HG02885 (cell line): Measurements from ENCODE around the gene MMP15.
"Not testable (repeated sequence)": the region's sequence is repeated elsewhere in the genome, so short reads cannot be mapped to it uniquely, and the experiment has no call there.

Source experiments
- ATAC-seq: cut with Tn5 transposase; IDR thresholded peaks from one replicate; pipeline ENCODE4 v1.9.1; 2021; ENCODE audit warnings: mild to moderate bottlenecking; ENCODE audit not compliant: unreplicated experiment, poor library complexity

The MMP15 gene

DNA sequence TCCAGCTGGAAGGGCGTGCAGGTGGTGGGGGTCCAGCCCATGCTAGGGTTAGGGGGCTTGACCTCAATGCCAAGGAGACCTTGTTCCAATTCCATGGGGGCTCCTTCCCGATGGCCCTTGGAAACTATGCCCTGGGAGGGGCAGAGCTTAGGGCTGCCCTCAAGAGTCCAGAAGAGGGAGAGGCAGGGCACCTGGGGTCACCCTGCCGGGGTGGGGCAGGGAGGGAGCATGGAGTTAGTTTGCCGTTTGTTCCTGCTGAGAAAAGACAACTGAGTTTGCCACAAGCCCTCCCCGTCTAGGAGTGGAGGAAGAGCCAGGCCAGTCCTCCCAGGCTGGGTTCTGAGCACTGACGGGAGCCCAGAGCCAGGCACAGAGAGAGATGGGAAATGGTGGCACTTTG is 21.4 kb downstream of the MMP15 start:
- ATAC-seq = no peak

DNA sequence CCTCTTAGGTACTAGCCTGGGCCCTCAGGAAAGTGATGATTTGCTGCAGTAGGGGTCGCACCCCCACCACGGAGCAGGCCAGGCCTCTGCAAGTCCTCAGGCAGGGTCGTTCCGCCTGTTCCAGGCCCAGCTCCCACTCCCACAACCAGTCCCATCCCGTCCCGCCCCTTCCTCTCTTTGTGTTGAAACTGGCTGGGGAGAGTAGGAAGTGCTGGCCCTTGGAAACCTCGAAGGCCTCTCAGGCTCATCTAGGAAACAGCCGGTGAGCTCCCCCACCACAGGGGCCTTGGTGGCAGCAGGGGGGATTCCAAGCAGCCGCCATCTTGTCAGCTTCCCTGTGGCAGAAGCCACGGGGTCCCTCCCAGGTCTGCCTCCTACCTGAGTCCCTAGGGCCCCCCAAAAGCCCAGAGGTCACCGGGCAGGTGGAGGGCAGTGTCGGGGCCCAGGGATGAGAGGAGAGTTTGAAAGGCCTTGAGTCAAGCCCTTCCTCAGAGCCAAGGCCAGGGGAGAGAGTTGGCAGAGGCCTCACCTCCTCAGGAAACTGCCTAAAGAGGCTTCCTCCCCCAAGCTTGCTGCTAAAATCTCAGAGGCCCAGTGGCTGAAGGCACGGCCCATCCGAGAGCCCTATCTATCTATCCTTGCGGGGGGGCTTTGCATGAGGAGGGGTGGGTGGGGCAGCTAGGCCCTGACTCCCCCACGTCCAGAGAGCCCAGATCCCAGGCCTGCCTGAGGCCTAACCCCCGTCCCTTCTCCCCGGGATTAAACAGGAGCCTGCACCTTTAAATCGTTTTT is 22.2 kb downstream of the MMP15 start:
- no peak for ATAC-seq

DNA sequence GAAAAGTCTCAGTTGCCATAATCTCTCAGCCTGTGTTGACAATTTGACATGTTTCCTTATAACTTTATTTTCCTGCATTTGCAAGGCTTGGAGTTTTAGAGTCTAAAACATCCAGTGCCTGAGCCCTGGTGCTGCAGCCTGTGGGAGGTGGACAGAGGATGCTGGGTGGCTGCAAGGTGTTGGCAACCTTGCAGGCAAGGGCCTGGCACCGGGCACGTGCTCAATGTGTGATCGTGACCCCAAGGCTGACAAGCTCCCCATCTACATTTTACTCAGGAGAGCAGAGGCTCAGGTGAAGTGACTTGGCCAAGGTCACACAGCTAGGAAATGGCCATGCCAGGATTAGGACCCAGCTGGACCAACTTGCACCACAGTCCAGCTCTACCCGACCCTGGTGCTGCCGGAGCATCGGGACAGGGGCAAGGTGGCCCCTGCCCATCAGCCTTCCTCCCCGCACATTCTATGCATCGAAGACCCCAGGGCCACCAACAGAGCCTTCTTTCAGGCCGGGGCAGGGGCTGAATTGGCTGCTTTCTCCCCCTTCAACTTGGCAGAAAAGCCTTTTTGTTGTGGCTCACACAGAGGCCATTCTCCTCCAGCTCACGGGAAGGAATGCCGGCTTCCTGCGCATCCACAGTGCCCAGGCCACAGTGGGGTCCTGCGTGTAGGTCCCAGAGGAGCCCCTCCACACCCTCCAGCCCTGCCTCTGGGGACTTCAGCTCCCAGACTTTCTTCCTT is 23.1 kb downstream of the MMP15 start:
- no peak for ATAC-seq

DNA sequence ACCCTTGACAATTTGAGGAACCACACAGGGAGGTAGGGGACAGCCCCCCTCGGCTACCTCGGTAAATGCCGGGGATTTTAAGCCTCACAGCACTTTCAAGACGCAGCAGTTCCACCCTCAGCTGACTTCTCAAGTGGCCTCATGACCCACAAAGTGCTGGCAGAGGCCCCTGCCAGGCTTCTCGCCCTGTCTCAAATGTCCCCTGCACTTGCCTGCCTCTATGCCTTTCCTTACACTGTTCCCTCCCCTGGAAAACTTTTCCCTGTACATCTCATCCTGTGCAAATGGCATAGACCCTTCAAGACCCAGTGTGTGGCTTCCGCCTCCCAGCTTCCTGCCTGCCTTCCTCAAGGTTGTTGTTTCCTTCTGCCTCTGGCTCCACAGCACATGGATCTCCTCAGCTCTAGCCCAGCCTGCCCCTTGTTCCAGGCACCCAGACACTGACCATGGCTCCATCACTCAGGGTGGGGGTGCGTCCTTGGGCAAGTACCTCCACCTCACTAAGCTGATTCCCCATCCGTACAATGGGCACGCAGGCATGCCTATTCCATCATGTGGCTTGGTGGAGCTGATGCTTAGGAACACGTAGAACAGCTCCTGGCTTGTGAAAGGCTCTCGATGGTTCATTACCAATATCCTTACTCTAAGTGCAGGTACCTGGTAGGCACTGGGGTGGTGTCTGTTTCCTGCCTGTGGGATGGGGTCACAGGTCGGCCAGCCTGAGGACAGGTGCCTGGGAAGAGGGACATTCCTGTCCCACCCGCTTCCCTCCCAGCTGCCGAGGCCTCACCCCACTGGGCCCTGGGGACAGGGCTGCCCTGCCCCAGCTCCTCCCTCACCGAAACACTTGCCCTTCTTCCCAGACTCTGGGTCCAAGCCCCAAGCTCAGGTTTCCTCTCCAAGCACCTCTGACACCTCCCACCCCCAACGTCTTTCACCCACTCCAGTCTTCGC is 24.0 kb downstream of the MMP15 start:
- no peak for ATAC-seq

DNA sequence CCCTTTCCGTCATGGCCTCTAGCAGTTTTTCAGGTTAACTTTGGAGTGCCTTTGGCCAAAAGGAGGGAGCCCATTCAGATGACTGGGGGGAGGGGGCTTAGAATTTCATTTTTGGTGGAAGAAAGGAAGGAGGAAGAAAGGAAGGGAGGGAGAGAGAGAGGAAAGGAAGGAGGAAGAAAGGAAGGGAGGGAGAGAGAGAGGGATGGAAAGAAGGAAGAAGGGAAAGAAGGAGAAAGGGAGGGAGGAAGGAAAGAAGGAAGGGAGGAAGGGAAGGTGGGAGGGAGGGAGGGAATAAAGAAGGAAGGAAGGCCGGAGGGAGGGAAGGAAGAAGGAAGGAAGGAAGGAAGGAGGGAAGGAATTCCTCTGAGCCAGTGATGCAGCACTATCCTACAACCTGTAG is 25.7 kb downstream of the MMP15 start:
- ATAC-seq = no peak

DNA sequence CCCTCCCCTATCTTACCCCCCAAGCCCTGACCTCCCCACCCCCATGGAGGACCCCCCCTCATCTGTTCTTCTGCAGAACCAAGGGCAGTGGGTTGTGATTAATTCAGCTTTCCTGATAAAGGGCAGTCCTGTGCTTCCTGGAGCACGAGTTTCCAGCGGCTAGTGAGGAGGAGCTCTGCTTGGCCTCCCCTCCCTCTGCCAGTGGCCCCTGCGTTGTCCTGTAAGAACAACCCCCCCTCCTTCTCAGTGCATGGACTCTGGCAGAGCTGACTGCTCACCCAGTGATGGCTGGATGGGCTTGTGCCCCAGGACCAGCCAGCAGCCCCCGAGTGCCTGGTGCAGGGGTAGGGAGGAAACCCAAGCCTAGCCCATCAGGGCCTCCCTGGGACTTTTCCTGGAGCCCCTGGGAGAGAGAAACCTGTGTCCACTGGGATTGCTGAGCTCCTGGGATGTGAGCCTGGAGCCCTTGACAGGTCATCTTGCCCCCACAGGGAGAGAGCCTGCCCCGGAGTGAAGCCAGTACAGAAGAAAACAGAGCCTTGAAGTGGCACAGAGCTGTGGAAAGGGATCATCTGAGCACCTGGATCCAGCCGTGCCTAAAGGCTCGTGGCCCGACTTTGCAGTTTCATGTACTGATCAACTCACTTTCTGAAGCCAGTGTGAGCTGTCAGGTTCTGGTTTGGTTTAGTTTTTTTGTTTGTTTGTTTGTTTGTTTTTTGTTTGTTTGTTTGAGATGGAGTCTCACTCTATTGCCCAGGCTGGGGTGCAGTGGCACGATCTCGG is 26.5 kb downstream of the MMP15 start:
- ATAC-seq = no peak

DNA sequence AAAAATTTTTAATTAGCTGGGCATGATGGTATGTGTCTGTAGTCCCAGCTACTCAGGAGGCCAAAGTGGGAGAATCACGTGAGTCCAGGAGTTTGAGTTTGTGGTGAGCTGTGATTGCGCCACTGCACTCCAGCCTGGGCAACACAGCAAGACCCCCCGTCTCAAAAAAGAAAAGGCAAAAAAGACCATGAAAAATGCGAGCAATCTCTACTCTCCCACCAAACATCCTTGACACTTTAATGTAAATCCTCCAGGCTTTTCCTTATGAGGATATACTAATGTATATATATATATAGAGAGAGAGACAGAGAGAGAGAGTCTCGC is 28.1 kb downstream of the MMP15 start:
- no peak for ATAC-seq

DNA sequence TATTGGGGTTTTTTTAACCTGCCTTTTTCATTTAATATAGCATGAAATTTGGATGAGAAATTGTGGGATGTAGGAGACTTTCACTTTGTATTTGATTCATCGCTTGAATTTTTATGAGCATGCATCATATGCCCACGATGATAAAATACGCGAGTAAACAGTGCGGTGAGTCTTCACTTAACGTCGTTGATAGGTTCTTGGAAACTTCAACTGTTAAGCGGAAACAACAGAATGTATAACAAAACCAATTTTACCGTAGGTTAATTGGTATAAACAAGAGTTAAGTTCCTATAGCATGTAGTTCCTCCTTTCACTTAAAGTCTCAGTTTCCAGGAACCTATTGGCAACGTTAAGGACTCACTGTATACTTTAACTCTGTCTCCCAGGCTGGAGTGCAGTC is 28.7 kb downstream of the MMP15 start:
- ATAC-seq = no peak

DNA sequence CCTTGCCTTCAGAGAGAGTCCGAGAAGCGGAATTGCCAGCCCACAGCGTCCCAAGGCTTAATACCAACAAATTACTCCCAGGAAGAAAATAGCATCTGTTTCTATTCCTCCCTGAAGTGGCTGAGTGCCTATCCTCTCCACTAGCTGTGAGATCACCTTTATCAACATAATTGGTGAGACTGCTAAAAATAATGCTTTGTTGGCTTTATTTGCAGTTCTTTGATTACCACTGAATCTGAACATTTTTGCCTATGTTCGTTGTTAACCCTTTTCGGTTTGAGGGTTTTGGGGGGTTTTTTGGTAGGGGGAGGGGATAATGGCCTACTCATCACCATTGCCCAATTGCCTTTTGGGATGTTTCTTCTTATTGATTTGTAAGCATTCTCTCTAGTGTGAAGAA is 31.0 kb downstream of the MMP15 start:
- ATAC-seq = no peak

DNA sequence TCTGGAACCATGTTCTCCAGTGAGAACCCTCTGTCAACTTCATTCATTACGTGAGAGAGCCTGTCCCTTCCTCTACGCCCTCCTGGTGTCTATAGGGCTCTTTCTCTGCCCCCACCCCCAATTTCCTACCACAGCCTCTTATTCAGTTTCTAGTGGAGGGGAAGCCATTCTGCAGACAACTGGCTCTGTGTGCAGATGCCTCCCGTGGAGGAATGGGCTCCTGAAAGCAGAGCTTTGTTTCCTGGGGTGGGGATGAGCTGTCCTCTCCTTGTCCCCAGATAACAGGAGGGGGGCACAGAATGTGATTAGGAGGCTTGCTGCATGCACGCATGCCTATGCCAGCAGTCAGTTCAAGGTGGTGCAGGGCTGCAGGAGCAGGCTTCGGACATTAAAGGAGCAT is 31.6 kb downstream of the MMP15 start:
- no peak for ATAC-seq

DNA sequence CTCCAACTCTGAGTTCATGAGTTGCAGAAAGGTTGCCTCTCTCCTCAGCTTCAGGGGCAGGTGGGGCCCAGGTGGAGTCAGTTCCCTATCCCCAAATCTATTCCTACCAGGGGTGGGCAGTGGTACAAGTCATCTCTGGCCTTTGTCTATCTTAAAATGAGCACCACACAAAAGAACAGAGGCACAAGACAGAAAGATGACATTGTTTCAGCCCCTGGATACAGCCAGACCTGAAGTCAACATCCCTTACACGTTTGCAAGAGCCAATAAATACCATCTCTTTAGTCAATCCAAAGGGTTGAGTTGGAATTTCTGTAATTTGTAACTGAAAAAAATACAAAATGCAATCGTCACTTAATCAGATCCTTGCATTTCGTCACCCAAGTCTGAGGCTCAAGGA is 32.2 kb downstream of the MMP15 start:
- ATAC-seq = no peak

DNA sequence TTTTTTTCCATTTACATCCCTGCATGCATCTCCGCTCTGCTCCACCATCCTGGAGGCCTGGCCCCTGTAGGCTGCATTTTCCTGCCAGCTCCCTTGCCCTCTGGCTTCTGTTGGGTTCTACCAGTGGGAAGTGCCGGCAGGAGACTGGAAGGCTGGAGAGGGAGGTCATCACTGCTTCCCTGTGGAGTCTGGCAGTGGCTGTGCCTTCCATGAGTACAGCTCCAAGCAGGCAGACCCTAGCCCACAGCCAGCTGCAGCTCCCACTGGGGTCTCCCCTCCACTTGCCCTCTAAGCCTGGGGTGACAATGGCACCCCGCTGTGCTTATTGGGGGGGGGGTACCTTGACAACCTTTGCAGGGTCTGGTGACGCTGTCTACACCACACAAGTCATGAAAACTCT is 37.3 kb downstream of the MMP15 start:
- ATAC-seq = no peak

DNA sequence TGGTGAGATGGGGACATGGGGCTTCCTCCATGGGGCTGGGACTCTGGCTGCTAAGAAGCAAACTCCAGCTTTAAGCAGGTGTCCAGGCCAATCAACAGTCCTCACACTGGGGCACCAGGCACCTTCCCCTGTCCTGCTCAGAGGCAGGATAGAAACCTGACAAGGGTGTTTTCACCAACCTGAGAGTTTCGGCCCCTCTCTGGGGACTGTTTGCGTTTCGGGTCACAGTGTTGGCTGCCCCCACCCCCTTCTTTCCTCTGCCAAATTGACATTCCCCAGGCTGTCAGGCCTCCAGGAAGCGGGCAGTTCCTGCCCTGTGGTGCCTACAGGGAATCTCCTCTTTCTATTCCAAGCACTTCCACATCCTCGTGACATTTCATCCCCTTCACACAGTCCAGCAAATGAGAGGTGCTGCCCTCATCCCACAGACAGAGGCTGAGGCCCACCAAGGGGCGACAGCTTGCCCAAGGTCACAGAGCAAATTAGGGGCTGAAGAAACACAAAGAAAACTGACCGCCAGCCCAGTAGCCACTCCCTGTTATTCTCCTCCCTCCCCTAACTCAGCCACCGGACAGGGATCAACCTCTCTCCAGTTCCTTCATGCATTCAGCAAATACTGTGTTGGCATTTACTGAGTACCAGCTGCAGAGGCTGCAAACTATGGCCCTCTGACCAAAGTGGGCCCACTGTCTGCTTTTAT is 38.0 kb downstream of the MMP15 start:
- ATAC-seq = no peak

DNA sequence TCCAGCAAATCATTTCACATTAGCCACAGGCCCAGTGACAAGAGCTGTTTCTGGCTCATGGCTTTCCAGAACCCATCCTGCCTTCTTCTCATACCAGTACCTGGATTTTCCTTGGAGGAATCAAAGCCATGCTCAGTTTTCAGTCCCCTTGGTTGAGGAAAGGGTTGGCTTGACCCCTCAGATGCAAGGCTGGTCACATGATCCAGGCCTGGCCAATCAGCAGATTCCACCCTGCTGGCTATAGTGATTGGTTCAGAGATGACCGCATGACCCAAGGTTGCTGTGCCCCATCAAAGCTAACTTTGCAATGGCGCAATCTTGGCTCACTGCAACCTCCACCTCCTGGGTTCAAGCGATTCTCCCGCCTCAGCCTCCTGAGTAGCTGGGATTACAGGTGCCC is 45.0 kb downstream of the MMP15 start:
- no peak for ATAC-seq

DNA sequence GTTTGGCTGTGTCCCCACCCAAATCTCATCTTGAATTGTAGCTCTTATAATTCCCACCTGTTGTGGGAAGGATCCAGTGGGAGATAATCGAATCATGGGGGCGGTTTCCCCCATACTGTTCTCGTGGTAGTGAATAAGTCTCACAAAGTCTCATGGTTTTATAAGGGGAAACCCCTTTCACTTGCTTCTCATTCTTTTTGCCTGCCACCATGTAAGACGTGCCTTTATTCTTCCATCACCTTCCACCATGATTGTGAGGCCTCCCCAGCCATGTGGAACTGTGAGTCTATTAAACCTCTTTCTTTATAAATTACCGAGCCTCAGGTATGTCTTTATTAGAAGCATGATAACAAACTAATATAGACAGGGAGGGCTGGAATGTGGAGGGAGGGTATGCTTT is 46.6 kb downstream of the MMP15 start:
- ATAC-seq = not testable (repeated sequence)

DNA sequence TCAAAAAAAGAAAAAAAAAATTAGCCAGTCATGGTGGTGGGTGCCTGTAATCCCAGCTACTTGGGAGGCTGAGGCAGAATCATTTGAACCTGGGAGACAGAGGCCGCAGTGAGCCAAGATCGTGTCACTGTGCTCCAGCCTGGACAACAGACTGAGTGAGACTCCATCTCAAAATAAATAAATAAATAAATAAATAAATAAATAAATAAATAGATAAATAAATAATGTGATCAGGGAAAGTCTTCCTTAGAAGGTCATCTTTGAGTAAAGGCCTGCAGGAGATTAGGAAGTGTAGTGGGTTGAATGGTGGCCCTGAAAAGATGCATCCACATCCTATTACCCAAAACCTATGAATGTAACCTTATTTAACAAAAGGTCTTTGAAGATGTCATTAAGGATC is 47.5 kb downstream of the MMP15 start:
- ATAC-seq = not testable (repeated sequence)

DNA sequence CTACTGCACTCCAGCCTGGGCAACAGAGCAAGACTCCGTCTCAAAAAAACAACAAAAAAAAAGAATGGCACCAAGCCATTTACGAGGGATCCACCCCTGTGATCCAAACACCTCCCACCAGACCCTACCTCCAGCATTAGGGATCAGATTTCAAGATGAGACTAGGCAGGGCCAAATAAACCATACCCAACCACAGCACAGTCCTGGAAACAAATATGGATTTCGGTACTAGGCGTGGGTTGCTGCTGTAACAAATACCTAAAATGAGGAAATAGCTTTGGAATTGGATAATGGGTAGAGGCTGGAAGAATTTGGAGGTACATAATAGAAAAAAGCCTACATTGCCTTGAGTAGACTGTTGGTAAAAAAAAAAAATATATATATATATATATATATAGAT is 49.1 kb downstream of the MMP15 start:
- no peak for ATAC-seq

DNA sequence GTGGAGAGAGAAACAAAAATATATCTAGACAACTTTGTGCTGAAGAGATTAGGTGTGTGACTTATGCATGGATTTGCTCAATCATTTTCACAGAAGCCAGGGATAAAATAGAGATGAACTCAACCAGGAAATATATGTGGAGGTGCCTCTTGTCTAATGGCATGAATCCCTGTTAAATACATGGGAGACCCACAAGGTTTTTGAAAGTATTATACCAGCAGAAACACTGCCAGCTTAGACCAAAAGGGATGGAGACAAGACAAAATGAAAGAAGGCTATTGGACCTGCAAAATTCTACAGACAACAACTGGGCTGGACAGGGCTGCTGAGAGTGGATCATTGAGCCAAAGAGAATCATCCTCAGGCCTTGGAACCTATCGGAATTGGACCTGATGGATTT is 51.0 kb downstream of the MMP15 start:
- no peak for ATAC-seq

DNA sequence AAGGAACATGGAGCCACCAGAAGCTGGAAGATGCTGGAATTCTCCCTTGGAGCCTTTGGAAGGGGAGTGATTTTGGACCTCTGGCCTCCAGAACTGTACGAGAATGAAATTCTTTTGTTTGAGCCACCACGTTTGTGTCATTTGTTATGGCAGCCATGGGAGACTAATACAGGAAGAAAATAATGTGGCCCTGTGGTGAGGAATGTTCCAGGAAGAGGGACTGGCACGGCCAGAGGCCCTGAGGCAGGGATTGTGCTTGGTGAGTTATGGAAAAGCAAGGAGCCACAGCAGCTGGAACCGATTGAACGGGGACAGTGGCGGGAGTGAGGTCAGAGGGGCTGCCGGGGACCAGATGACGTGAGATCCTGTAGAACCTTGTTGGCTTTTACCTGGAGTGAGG is 52.2 kb downstream of the MMP15 start:
- ATAC-seq = no peak

DNA sequence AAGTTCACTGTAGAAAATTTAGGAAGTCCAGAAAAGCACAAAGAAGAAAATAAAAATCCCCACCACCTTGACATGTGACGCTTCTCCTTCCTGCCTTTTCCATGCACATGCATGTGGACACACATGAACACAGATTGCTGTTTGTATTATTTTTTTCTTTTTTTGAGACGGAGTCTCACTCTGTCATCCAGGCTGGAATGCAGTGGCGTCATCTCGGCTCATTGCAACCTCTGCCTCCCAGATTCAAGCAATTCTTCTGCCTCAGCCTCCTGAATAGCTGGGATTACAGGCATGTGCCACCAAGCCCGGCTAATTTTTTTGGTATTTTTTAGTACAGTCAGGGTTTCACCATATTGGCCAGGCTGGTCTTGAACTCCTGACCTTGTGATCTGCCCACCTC is 55.1 kb downstream of the MMP15 start:
- ATAC-seq = not testable (repeated sequence)
